Measurements from ENCODE around the gene LCE1F. TPM values are rescaled to one million over a fixed set of nuclear protein-coding genes. Genes with fewer than 3 reads are reported as not detected.

The LCE1F gene
- total RNA-seq, 2 experiments from 2014 or later, result not detected

DNA sequence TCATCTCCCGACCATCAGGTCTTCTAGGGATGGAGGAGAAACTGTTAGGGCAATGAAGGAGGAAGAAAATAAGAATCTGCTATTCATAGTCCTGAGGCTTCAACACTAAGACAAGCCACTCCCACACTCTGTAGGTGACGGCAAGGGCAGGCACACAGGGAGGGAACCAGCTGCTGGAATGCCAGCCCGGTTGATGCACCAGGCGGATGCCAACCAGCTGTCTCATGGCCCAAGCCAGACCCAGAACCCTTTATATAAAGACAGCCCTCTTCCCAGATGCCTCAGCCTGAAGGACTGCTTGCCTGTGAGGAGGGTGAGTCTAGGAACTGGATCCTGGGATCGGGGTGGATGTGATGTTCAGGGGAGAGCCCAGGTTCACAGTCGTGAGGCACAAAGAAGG lies 17.2 kb upstream of the LCE1F start, which contains the start of gene KPRP:
KPRP (plus strand) TSS at position 279 of the 400 bp plus-strand sequence. CDS start 1,564 bp downstream, outside the sequence.
- H3K27ac Mint-ChIP-seq, result no peak within 1 kb of the TSS
- ATAC-seq, result no peak
- no peaks in the 10 kb centered on the region for H3K4me1 Mint-ChIP-seq
- H3K36me3 Mint-ChIP-seq, result no peaks in the 10 kb centered on the region
- H3K27me3 Mint-ChIP-seq, result peaks cover 11% of the 10 kb centered on the region
- no peak for DNase-seq
- CTCF ChIA-PET, result no interaction called here
- H3K9me3 Mint-ChIP-seq (ENCODE audit: low read depth), result no peaks in the 10 kb centered on the region
- no peak within 1 kb of the TSS for H3K4me3 Mint-ChIP-seq

DNA sequence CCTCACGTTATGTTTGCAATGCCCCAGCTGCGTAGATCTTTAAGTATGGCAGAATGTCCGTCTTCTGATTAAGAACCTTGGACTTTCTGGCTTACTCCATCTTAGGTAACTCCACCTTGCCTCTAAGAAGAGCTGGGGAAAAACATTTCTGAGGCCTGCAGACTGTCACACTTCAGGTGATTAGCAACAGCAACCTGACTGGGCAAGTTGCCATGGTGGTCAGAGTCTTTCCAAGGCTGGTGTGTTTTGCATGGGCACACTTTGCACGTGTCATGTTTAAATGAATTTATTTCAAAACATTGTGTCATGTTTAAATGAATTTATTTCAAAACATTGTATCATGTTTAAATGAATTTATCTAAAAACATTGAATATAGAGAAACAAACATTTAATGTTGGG lies 16.3 kb upstream of the LCE1F start:
- no peak for ATAC-seq
- Mint-ChIP-seq H3K4me3 (no peak overlapping the region), H3K9me3 (ENCODE audit: low read depth) (no peaks in the 10 kb centered on the region), H3K4me1 (no peaks in the 10 kb centered on the region), H3K27ac (no peak overlapping the region), H3K36me3 (no peaks in the 10 kb centered on the region), H3K27me3 (peaks cover 8% of the 10 kb centered on the region)
- CTCF ChIA-PET, result no interaction called here
- DNase-seq, result no peak

DNA sequence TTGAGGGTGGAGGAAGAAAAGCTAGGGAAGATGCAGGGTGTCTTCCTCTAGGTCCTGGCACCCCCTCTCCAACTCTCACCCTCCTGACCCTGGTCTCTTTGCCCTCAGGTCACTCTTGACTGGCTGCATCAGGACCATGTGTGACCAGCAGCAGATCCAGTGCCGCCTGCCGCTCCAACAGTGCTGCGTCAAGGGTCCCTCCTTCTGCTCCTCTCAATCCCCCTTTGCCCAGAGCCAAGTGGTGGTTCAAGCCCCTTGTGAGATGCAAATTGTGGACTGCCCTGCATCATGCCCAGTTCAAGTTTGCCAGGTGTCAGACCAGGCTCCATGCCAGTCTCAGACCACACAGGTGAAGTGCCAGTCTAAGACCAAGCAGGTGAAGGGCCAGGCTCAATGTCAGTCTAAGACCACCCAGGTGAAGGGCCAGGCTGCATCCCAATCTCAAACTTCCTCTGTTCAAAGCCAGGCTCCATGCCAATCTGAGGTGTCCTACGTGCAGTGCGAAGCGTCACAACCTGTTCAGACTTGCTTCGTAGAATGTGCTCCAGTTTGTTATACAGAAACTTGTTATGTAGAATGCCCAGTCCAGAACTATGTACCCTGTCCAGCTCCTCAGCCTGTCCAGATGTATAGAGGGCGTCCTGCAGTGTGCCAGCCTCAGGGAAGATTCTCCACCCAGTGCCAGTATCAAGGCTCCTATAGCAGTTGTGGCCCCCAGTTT lies 15.3 kb upstream of the LCE1F start:
- H3K27ac Mint-ChIP-seq, result no peak overlapping the region
- H3K4me1 Mint-ChIP-seq, result no peaks in the 10 kb centered on the region
- H3K4me3 Mint-ChIP-seq, result no peak overlapping the region
- ATAC-seq, result no peak
- no peaks in the 10 kb centered on the region for H3K9me3 Mint-ChIP-seq (ENCODE audit: low read depth)
- no peaks in the 10 kb centered on the region for H3K27me3 Mint-ChIP-seq
- DNase-seq, result no peak
- CTCF ChIA-PET, result no interaction called here
- H3K36me3 Mint-ChIP-seq, result no peaks in the 10 kb centered on the region

DNA sequence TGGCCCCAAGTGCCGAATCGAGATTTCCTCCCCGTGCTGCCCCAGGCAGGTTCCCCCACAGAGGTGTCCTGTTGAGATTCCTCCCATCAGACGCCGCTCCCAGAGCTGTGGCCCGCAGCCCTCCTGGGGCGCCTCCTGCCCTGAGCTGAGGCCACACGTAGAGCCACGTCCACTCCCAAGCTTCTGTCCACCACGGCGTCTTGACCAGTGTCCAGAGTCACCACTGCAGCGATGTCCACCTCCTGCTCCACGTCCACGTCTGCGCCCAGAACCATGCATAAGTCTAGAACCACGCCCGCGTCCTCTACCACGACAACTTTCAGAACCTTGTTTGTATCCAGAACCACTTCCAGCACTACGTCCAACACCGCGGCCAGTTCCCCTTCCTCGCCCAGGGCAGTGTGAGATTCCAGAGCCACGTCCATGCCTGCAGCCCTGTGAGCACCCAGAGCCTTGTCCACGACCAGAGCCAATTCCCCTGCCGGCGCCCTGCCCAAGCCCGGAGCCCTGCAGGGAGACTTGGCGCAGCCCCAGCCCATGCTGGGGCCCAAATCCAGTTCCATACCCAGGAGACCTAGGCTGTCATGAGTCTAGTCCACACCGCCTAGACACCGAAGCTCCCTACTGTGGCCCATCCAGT lies 14.3 kb upstream of the LCE1F start:
- H3K36me3 Mint-ChIP-seq, result no peaks in the 10 kb centered on the region
- DNase-seq, result no peak
- H3K9me3 Mint-ChIP-seq (ENCODE audit: low read depth), result no peaks in the 10 kb centered on the region
- no peak for ATAC-seq
- H3K27ac Mint-ChIP-seq, result no peak overlapping the region
- no peak overlapping the region for H3K4me3 Mint-ChIP-seq
- no peaks in the 10 kb centered on the region for H3K4me1 Mint-ChIP-seq
- H3K27me3 Mint-ChIP-seq, result no peaks in the 10 kb centered on the region
- CTCF ChIA-PET, result no interaction called here

DNA sequence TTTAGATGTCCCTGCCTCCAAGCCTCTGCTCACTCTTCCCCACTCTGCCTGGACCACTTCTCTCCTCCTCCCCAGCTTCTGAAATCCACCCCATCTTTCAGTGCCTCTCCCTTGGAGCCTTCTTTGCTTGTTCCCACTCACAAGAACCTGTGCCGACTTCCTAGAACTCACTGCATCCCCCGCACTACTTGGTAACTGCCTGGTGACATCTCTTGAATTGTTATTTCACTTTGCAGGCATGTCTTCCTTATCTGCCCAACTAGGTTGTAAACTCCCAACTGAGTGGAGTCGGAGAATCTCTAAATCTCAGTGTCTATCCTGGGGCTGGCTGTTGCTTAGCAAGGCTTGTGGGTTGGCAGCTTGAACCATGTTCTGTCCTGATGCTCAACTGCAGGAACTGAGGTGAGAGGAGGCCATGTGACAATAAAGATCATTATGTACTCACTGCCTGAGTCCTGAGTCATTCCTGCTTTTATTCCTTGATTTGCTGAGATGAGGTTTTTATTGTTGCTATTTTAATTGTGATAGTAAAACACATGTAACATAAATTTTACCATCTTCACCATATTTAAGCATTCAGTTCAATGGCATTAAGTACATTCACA lies 13.2 kb upstream of the LCE1F start:
- Mint-ChIP-seq H3K27ac (no peak overlapping the region), H3K27me3 (no peaks in the 10 kb centered on the region), H3K4me3 (no peak overlapping the region), H3K36me3 (no peaks in the 10 kb centered on the region), H3K9me3 (ENCODE audit: low read depth) (no peaks in the 10 kb centered on the region), H3K4me1 (no peaks in the 10 kb centered on the region)
- no peak for ATAC-seq
- CTCF ChIA-PET, result no interaction called here
- DNase-seq, result no peak

DNA sequence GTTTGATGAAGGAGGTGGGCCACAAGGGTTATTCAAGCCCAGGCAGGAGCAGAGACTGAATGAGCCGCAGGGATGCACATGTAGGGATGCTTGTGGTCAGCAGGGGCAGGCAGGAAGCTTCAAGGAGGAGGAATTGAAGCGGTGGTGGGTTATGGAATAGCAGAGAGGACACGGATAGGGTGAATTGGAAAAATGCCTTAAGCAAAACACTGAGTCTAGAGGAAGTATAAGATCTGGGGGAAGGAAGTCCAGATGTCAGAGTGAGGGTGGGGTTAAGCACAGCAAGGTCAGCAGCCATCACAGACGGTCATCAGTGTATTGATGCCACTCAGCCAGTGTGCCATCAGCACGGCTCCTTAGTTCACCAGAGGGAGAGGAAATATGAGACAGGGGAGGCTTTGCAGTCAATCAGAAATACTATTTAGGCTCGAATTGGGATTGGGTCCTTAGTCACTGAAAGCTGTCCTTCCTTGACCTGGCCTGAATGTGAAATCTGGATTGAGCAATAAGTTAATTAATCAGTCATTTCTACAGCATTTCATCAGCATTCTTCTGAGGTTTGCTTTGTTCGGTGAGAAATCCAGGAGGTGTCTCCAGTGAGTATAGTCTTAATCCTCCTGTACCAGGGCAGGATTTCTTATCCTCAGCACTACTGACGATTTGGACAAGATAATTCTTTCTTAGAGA lies 6.0 kb upstream of the LCE1F start:
- ATAC-seq (no peak), DNase-seq (no peak)
- H3K9me3 Mint-ChIP-seq (ENCODE audit: low read depth), result peaks cover 2% of the 10 kb centered on the region
- no peak overlapping the region for H3K4me3 Mint-ChIP-seq
- no peaks in the 10 kb centered on the region for H3K36me3 Mint-ChIP-seq
- no peak overlapping the region for H3K27ac Mint-ChIP-seq
- CTCF ChIA-PET, result no interaction called here
- peaks cover 2% of the 10 kb centered on the region for H3K27me3 Mint-ChIP-seq
- no peaks in the 10 kb centered on the region for H3K4me1 Mint-ChIP-seq

DNA sequence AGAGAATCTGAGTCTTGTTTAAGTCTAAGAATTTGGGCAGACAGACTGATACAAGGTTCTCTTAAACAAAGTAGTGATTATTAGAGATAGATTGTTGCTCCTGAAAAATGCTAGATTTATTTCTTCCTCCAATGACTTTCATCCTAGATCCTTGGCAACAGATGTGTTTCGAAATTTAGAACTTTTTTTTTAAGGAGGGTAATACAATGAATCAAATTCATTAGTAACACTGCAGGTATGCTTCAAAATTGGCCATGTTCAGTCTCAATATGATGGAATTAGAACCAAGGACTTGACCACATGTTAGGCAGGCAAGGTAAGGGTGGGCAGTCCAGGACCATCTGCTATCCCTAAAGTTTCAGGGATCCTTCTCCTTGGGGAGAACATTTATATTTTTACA lies 4.5 kb upstream of the LCE1F start:
- no peak overlapping the region for H3K4me3 Mint-ChIP-seq

DNA sequence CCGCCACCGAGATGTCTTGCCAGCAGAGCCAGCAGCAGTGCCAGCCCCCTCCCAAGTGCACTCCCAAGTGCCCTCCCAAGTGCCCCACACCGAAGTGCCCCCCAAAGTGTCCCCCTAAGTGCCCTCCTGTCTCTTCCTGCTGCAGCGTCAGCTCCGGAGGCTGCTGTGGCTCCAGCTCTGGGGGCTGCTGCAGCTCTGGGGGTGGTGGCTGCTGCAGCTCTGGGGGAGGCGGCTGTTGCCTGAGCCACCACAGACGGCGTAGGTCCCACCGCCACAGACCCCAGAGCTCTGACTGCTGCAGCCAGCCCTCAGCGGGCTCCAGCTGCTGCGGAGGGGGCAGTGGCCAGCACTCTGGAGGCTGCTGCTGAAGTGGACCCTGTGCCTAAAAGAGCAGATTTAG lies 1.4 kb downstream of the LCE1F start:
- CTCF ChIA-PET, result no interaction called here
- peaks cover 2% of the 10 kb centered on the region for H3K9me3 Mint-ChIP-seq (ENCODE audit: low read depth)
- no peaks in the 10 kb centered on the region for H3K4me1 Mint-ChIP-seq
- ATAC-seq, result no peak
- no peaks in the 10 kb centered on the region for H3K36me3 Mint-ChIP-seq
- no peak for DNase-seq
- H3K27ac Mint-ChIP-seq, result no peak overlapping the region
- no peak overlapping the region for H3K4me3 Mint-ChIP-seq
- peaks cover 4% of the 10 kb centered on the region for H3K27me3 Mint-ChIP-seq

More for the DNA sequence above, 4.5 kb upstream of the LCE1F start:
- H3K4me1 Mint-ChIP-seq, result no peaks in the 10 kb centered on the region
- H3K27ac Mint-ChIP-seq, result no peak overlapping the region
- no peak for ATAC-seq
- H3K36me3 Mint-ChIP-seq, result no peaks in the 10 kb centered on the region
- H3K27me3 Mint-ChIP-seq, result peaks cover 2% of the 10 kb centered on the region
- CTCF ChIA-PET, result no interaction called here
- H3K9me3 Mint-ChIP-seq (ENCODE audit: low read depth), result peaks cover 2% of the 10 kb centered on the region
- DNase-seq, result no peak

DNA sequence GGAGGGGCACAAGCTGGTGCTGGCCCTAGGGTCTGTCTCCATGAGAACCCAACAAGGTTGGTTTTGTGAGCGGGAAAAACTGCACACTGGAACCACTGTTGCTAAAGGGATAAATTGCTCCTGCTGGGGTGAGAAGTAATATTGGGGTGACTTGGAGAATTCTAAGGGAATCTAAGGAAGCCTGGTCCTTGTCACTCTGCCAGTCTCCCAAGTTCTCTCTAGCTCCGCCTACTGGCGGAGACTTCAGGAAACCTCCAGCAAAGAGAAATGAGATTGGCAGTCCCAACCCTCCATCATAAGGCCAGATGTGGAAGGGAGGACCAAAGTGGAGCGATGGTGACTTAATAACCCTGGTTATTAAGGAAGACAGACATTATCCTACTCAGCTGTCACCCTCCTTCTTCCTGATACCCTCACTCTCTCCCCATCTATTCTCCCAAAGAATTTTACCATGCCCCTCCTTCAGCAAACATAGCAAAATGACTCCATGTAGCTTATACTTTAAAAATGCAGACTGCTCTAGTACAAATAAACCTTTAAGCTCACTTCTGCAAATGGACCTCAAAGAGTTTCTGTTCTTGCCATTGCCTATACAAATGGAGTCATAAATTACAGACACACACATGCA lies 2.7 kb downstream of the LCE1F start:
- Mint-ChIP-seq H3K27me3 (peaks cover 4% of the 10 kb centered on the region), H3K4me1 (no peaks in the 10 kb centered on the region), H3K36me3 (no peaks in the 10 kb centered on the region), H3K9me3 (ENCODE audit: low read depth) (no peaks in the 10 kb centered on the region), H3K4me3 (no peak overlapping the region), H3K27ac (no peak overlapping the region)
- no peak for ATAC-seq
- CTCF ChIA-PET, result interaction anchor here (1.1 kb wide), 1 partner anchor 13 kb away, joined by 3 read pairs; no protein-coding TSS in a partner anchor
- DNase-seq, result no peak

DNA sequence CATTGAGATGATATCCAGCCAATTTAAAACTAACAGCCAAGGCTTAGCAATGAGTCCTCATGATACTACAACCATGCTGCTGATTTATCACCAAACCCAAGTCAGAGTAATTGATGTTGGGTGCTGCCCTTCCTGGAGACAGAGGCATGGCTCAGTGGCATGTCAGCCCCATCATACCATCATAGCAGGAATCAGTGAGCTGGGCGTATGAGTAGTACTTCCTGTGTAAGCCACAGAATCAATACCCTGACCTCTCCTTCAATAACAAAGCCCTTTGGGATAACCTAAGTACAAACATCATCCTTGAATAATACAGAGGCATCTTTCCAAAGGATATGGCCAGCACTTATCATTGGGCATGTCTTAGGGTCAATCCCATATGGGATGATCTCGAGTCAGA lies 8.2 kb downstream of the LCE1F start:
- DNase-seq (no peak), ATAC-seq (no peak)
- Mint-ChIP-seq H3K4me3 (no peak overlapping the region), H3K36me3 (no peaks in the 10 kb centered on the region), H3K9me3 (ENCODE audit: low read depth) (no peaks in the 10 kb centered on the region), H3K4me1 (peaks cover 3% of the 10 kb centered on the region), H3K27ac (no peak overlapping the region), H3K27me3 (peaks cover 29% of the 10 kb centered on the region)
- CTCF ChIA-PET, result no interaction called here

DNA sequence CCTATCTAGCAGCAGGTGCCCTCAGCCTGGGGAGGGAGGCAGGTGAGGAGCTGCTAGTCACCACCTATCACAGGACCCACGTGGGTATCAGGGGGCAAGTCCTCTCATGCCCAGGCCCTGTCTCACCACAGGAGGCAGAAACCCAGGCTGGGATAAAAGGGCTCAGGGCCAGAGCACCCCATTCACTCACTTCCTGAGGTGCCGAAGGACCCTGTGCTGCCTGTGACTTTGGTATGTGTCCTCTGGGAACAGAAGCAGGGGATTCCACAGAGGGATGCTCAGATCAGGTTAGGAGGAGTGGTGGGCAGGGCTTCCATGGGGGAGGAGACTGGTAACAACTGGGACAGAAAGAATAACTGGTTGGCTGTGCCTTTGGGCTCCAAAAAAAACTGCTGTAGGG lies 11.1 kb downstream of the LCE1F start, which contains the start of gene LCE1E:
LCE1E (plus strand) TSS at position 181 of the 400 bp plus-strand sequence. CDS start 1,043 bp downstream, outside the sequence.
- no peaks in the 10 kb centered on the region for H3K36me3 Mint-ChIP-seq
- peaks cover 3% of the 10 kb centered on the region for H3K4me1 Mint-ChIP-seq
- no peak within 1 kb of the TSS for H3K27ac Mint-ChIP-seq
- H3K4me3 Mint-ChIP-seq, result no peak within 1 kb of the TSS
- ATAC-seq, result no peak
- CTCF ChIA-PET, result no interaction called here
- no peaks in the 10 kb centered on the region for H3K9me3 Mint-ChIP-seq (ENCODE audit: low read depth)
- DNase-seq, result no peak
- peaks cover 31% of the 10 kb centered on the region for H3K27me3 Mint-ChIP-seq

DNA sequence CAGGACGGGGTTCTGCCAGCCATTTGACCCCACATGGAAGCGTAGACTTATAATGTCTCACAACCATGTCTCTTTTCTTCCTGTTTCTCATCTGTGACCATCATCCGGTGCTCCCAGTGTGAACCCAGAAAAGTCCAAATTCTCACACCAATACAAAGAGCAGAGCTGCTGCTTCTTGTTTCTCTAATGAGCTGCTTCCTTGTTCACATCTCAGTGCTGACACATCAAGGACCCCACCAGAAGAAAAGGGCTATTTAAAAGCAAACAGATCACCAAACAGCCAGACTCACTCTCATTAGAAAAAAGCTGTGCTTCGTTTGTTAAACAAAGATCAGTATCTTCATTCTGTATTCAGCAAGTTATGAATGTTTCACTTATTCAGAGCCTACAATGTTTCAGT lies 20.7 kb downstream of the LCE1F start:
- no peak for DNase-seq

DNA sequence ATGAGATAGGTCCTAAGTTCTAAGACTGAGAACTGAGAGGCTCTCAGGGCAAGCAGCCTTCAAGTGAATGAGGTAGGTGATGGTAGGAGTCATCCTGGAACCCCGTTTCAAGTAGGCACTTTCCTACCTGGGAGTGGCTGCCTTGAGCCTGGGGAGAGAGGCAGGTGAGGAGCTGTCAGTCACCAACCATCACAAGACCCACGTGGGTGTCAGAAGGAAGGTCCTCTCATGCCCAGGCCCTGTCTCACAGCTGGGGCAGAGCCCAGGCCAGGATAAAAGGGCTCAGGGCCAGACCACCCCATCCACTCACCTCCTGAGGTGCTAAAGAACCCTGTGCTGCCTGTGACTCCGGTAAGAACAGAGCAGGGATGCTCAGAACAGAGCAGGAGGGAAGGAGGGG lies 21.5 kb downstream of the LCE1F start, which contains the start of gene LCE1D:
LCE1D (plus strand) TSS at position 301 of the 400 bp plus-strand sequence. CDS start 1,074 bp downstream, outside the sequence.
- H3K4me3 Mint-ChIP-seq, result no peak within 1 kb of the TSS
- H3K9me3 Mint-ChIP-seq (ENCODE audit: low read depth), result no peaks in the 10 kb centered on the region
- no peaks in the 10 kb centered on the region for H3K36me3 Mint-ChIP-seq
- no peaks in the 10 kb centered on the region for H3K4me1 Mint-ChIP-seq
- CTCF ChIA-PET, result no interaction called here
- H3K27me3 Mint-ChIP-seq, result peaks cover 7% of the 10 kb centered on the region
- ATAC-seq (no peak), DNase-seq (no peak)
- H3K27ac Mint-ChIP-seq, result no peak within 1 kb of the TSS

More for the DNA sequence above, 20.7 kb downstream of the LCE1F start:
- Mint-ChIP-seq H3K27ac (no peak overlapping the region), H3K9me3 (ENCODE audit: low read depth) (no peaks in the 10 kb centered on the region), H3K27me3 (peaks cover 3% of the 10 kb centered on the region), H3K4me3 (no peak overlapping the region), H3K36me3 (no peaks in the 10 kb centered on the region), H3K4me1 (no peaks in the 10 kb centered on the region)
- ATAC-seq, result no peak
- CTCF ChIA-PET, result no interaction called here
